ENCODE results near the gene LINGO4.
A peak's percentile ranks its signal among the peaks of the same experiment; 100 is the strongest.

Gene LINGO4

GRCh38 chr1:151814971-151815545 lies 9.8 kb upstream of the LINGO4 start:
- no peak for DNase-seq (ENCODE audit: low read depth in 2 of 2)

- DNase-seq (ENCODE audit: low read depth in 2 of 2), result no peak
Measured at GRCh38 chr1:151814426-151814825, 9.2 kb upstream of the LINGO4 start.

GRCh38 chr1:151813271-151813977 lies 8.2 kb upstream of the LINGO4 start:
- DNase-seq (ENCODE audit: low read depth in 2 of 2), result no peak

- DNase-seq (ENCODE audit: low read depth in 2 of 2), result no peak
Measured at GRCh38 chr1:151811181-151811580, 6.0 kb upstream of the LINGO4 start.

DNA sequence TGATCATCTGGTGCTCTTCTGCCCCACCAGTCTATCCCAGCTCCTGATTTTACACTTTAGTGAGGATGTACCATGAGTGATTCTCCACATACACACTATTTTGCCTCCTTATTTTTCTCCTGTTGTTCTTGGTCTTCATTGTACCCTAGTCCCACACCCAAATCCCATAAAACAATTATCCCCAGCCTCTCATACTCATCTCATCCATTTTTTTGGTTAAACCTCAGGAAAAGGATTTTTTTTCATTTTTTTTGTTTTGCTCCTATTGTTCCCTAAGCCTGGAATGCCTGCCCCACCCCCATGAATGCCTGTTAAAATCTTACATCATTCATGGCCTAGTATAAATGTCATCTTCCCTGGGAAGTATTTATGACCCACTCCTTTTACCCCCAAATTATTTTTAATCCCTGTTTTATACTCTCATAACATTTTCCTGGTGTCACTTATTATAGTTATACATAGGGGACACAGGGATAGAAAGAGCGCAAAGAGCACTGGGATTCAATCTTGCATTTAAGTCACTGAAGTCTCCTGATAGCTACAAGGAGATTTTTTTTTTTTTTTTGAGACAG lies 4.9 kb upstream of the LINGO4 start:
- DNase-seq (ENCODE audit: low read depth in 2 of 2), result no peak

GRCh38 chr1:151809290-151809984 lies 4.2 kb upstream of the LINGO4 start:
- no peak for DNase-seq (ENCODE audit: low read depth in 2 of 2)

DNA sequence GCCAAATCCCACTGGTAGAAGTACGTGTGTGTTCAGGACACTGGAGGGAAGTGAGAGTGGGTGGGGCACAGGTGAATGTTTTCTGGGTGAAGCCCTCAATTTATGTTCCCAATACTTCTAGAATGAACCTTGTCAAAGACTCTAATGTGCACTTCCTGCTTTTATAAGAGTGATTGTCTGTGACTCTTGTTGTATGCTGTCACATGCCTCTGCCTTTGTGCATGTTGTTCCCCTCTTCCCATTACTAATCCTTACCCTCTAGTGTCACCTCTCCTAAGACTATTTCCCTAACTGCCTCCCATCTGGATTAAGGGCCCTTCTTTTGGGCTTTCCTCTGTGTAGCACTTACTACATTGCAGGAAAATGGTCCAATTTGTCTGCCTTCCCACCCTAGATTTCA lies 2.5 kb upstream of the LINGO4 start:
- DNase-seq (ENCODE audit: low read depth in 2 of 2), result no peak

DNA sequence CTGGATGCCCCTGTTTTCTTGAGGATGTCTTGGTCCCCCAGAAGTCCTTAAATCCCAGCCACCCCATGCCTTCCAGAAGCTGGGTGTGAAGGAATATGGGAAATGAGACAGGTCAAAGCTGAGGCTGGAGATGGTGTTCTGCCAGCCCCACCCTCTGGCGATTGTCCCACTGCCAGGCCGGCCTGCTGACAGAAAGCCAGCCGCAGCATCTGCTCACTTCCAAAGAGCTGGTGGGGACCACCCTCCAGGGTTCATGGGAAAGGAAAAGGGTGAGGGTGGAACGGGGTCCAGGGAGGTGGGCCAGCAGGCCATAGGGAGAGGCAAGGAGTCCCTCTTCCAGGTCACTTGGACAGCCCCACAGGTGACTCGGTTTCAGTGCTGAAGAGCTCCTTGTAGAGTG lies 1.9 kb upstream of the LINGO4 start:
- no peak for DNase-seq (ENCODE audit: low read depth in 2 of 2)

DNA sequence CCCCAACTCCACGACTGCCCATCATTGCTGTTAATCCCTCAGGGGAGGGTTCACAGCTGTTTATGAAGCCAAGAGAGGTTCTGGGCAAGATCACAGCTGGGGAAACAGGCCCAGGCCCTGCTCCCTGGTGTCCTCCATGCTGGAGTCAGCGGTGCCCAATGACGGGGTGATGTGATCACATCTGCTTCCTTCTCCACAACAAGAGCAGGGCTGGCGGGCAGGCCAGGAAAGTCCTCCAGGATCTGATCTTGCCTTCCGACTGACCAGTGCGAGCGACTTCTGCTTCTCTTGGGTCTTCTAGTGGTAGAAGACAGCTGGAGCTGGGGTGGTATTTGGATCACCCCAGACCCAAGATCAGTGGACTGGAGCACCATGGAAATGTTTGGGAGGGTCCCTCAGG lies 951 bp upstream of the LINGO4 start:
- DNase-seq (ENCODE audit: low read depth in 2 of 2), result no peak

- DNase-seq (ENCODE audit: low read depth in 2 of 2), result no peak
Measured at GRCh38 chr1:151803915-151804314, 1.3 kb downstream of the LINGO4 start.

DNA sequence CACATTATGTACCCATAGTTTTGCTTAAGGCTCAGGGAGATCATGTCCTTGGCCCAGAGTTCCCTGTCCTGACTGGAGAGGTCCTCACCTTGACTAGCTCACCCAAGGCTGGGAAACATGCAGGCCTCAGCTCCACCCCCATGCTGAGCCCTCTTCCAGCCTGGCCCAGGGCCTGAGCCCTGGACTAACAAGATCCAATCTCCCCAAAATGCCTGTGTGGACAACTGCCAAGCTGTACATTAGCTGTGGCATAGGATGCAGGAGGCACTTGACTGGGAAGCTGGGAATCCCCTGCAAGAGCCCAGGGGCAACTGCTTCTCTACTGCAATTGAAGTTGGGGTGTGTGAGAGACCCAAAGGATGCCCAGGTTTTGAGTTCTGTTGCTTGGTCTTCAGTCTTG lies 2.1 kb downstream of the LINGO4 start:
- no peak for DNase-seq (ENCODE audit: low read depth in 2 of 2)

- no peak for DNase-seq (ENCODE audit: low read depth in 2 of 2)
Measured at GRCh38 chr1:151802372-151802771, 2.8 kb downstream of the LINGO4 start.

GRCh38 chr1:151801846-151802245 lies 3.4 kb downstream of the LINGO4 start:
- no peak for DNase-seq (ENCODE audit: low read depth in 2 of 2)

- no peak for DNase-seq (ENCODE audit: low read depth in 2 of 2)
Measured at GRCh38 chr1:151801310-151801820, 3.9 kb downstream of the LINGO4 start.

DNA sequence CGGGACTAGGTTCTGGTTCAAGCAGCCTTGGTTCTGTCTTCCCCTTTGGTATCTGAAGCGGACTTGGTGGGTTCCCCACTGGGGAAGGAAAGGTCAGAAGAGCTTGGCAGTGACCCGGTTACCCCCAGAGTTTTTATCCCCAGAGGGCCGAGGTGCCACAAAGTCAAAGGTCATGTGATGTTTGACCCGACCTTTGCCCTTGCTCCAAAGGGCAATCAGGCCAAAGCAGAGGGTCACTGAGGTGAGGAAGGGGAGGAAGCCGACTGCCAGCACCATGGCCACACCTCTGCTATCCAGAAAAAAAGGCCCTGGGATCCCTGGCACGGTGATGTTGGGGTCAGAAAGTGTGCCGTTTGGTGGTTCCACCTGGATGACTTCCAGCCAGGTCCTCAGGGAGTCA lies 4.4 kb downstream of the LINGO4 start:
- DNase-seq (ENCODE audit: low read depth in 2 of 2), result no peak

DNA sequence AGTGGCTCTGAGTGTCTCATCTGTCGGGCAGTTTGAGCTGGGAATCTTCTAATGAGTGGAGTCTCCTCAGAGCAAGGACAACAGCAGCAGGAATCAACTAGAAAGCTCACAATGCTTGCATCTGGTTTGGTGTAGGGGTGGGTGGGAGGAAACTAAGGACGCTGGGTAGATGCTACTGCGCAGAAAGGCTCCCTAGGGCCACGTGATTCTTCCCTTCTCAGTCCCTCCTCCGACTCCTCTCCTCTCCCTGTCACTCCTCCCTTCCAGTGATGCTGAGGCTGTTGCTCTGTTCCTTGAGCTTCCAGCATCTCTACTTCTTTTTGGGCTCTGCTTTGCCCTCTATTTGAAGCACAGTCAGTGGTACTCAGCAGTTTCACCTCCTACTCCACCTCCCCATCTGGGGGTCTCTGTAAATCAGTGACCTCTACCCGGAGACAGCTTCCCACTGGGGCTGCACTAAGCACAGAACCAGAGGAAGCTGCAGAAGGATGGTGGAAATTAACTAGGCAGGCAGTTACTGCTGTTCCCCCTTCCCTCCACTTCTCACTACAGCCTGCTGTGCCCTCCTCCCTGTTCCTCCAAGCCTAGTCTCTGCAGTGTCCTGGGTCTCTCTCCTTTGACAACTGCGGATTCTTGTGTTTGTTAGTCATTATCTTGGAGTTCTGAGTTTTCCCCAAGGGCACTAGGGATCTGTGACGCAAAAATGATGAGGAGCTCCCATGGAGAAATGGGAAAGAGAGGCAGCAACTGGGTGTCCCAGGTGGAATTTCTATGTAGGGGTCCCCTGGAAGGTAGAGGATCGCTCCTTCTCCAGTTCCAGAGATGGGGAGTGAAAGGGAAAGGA lies 5.8 kb downstream of the LINGO4 start:
- DNase-seq (ENCODE audit: low read depth in 2 of 2), result no peak

GRCh38 chr1:151798571-151798970 lies 6.6 kb downstream of the LINGO4 start:
- DNase-seq (ENCODE audit: low read depth in 2 of 2), result no peak

DNA sequence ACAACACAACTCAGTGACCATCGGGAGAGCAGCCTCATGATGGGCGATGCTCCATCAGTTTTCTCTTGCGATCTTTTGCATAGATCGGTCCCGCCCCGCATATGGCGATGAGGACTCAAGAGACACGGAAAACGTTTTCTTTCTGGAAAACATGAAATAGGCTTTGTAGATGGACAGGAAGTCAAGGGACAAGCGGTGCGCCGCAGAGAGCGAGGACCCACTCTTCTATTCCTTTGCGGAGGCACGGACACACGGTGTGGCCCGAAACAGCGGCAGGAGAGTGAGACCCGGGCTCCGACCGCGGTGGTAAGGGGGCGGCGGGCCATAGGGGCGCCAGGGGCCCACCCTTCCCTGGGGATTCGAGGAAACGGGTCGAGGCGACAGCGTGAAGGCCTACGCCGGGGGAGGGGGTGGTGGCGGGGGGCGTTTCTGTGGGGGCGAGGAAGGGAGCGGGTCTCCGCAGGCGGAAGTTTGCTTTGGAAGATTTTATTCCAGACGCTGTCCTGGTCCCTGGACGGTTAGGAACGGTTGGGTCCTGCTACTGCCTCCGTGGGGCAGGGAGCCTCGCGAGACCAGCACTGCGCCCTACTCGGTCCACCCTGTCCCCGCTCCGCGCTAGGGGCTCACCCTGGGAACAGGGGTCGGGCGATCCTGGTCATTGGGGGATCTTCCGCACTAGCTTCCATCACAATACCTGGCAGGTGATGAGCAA lies 14.1 kb downstream of the LINGO4 start:
- peak in 1 of 2 donors; percentile 6 for DNase-seq (ENCODE audit: low read depth in 2 of 2)

DNA sequence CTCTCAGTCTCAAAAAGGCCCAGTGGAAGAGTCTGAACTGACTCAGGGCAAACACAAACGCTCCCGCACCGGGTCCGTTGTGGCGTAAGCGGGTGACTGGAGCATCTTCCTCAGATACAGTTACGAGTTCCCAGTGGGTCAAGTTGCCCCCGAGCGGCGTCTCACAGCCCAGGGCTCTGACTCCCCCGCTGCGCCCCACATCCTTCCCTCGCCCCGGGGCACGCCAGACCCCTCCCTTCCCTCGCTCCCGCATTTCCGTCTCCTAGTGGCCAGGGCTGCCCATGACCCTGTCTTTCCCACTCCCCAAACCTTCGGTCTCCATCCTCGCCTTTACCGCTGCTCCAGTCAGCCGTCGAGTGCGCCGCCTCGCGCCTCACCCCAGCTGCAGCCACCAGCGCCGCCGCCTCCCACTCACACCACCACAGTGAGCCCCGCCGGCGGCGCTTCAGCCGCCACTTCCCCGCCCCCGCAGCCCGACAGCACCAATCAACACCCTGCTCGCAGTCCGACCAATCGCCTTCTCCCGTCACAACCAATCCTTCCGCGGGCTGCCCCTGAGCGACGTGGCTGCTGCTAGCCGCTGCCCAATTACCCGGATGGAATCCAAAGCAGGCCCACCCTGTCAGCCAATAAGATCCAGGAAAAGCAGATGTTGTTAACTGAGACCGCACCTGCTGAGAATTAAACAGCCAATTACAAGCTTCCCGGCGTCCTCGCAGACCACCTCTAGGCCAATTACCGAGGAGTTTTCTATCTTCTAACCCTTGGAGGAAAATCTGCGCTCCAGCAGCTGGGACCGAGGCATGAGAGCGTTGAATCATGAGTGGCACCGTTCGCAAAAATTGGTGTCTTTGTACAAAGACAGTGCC lies 14.9 kb downstream of the LINGO4 start, which contains the start of gene TDRKH:
TDRKH (minus strand) TSS at position 430 of the 869 bp plus-strand sequence. CDS start 7,478 bp downstream, outside the sequence.
- peak; percentile 98 for DNase-seq (ENCODE audit: low read depth in 2 of 2)

GRCh38 chr1:151787689-151788088 lies 17.5 kb downstream of the LINGO4 start:
- no peak for DNase-seq (ENCODE audit: low read depth in 2 of 2)
